SU-DHL-6 (cell line): ENCODE data around the gene ACAA2.

ENCODE experiments used
- EZH2phosphoT487 ChIP-seq: fragments of 200-600 bp; sonication (generic), shearing (Covaris generic); conservative IDR thresholded peaks from 2 replicates; pipeline ENCODE4 v1.6.1; 2018; ENCODE audit warnings: mild to moderate bottlenecking, antibody characterized with exemption, low read length, moderate library complexity, mixed read lengths
- TF ChIP-seq, protein P1 (sequence below): fragments of 200-600 bp; sonication (generic); IDR thresholded peaks from one replicate; pipeline ENCODE4 v1.5.1; 2017; ENCODE audit warnings: antibody characterized with exemption, mild to moderate bottlenecking, low read length, moderate library complexity; ENCODE audit not compliant: insufficient read depth, poor library complexity, severe bottlenecking

DNA sequence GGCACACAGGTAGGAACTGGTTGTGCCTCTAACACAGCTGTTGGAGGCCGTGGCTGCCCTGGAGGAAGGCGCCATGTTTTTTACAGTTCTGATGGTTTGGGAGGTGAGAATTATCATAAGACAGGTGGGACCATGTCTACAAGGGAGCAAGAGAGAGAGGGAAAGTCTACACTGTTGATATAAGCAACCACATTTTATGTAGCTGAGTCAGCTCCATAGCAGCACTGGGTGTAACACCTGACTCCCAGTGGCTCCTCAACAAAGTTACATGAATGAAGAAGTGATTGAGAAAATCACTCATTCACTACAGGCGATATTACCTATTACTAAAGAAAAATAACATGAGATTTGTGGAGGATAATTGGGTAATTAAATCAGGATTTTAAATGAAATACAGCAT is 41.3 kb upstream of the ACAA2 start:
- TF ChIP-seq, protein P1, sequence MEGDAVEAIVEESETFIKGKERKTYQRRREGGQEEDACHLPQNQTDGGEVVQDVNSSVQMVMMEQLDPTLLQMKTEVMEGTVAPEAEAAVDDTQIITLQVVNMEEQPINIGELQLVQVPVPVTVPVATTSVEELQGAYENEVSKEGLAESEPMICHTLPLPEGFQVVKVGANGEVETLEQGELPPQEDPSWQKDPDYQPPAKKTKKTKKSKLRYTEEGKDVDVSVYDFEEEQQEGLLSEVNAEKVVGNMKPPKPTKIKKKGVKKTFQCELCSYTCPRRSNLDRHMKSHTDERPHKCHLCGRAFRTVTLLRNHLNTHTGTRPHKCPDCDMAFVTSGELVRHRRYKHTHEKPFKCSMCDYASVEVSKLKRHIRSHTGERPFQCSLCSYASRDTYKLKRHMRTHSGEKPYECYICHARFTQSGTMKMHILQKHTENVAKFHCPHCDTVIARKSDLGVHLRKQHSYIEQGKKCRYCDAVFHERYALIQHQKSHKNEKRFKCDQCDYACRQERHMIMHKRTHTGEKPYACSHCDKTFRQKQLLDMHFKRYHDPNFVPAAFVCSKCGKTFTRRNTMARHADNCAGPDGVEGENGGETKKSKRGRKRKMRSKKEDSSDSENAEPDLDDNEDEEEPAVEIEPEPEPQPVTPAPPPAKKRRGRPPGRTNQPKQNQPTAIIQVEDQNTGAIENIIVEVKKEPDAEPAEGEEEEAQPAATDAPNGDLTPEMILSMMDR: no peak
- TF ChIP-seq EZH2phosphoT487: no peak
